ENCODE data around the gene MAGEB1.

DNA sequence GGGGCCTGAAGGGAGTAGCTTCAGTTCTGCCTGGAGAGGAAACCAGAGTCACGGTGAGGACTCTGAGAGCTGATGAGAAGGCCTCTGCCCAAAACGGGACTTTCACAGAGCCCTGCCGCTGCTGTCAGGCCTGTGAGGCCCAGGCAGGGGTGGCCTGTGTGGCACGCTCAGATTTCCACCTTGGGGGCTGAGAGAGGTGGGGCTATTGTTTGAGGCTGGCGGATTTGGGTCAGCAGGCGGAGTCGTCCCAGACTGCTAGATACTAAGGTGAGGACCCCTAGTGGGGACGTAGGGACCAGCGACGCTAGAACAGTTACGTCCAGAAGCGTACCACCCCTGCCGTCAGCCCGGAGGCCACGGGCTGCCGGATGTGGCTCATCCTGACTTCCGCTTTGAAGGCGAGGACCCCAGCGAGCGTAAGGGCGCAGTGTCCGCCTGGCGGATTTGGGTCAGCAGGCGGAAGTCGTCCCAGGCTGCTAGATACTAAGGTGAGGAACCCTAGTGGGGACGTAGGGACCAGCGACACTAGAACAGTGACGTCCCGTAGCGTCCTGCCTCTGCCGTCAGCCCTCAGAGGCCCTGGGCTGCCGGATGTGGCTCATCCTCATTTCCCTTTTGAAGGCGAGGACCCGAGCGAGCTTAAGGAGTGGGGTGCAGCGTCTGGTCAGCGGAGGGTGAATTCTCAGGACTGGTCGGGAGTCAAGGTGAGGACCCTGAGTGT, at the start of gene MAGEB1:
- TF ChIP-seq CTCF (IDR thresholded peaks at IDR 0.05; ENCODE audit: low read depth, low read length, poor library complexity, severe bottlenecking), result no peak
- no peak for TF ChIP-seq EZH2phosphoT487 (IDR thresholded peaks at IDR 0.05; ENCODE audit: borderline replicate concordance, low read length)
